Left forelimb (tissue), 1 donor: ENCODE data around the gene RAPGEF3.

Experiments
- DNase-seq: peaks from one replicate; pipeline ENCODE4 v3.0.0-alpha.2; 2018; ENCODE audit warnings: low spot score

Gene RAPGEF3

GRCh38 chr12:47757364-47757839 is 1.3 kb downstream of the RAPGEF3 start:
- no peak for DNase-seq

GRCh38 chr12:47755655-47756562 is 2.8 kb downstream of the RAPGEF3 start:
- no peak for DNase-seq

GRCh38 chr12:47754881-47755280 is 3.8 kb downstream of the RAPGEF3 start:
- no peak for DNase-seq

- no peak for DNase-seq
Measured at GRCh38 chr12:47754126-47754525, 4.6 kb downstream of the RAPGEF3 start.

- no peak for DNase-seq
Measured at GRCh38 chr12:47753021-47754001, 5.4 kb downstream of the RAPGEF3 start.

GRCh38 chr12:47752552-47752951 is 6.1 kb downstream of the RAPGEF3 start:
- no peak for DNase-seq

GRCh38 chr12:47752121-47752520 is 6.6 kb downstream of the RAPGEF3 start:
- DNase-seq: no peak

GRCh38 chr12:47751561-47751960 is 7.1 kb downstream of the RAPGEF3 start:
- DNase-seq: no peak

- DNase-seq: no peak
Measured at GRCh38 chr12:47750916-47751470, 7.7 kb downstream of the RAPGEF3 start.

GRCh38 chr12:47750229-47750798 is 8.4 kb downstream of the RAPGEF3 start:
- DNase-seq: no peak

GRCh38 chr12:47748899-47749298 is 9.8 kb downstream of the RAPGEF3 start:
- DNase-seq: no peak

- DNase-seq: no peak
Measured at GRCh38 chr12:47748507-47748828, 10.2 kb downstream of the RAPGEF3 start.

- no peak for DNase-seq
Measured at GRCh38 chr12:47747596-47748506, 10.8 kb downstream of the RAPGEF3 start.

GRCh38 chr12:47747126-47747525 is 11.6 kb downstream of the RAPGEF3 start:
- DNase-seq: no peak

GRCh38 chr12:47746523-47746922 is 12.2 kb downstream of the RAPGEF3 start:
- DNase-seq: no peak

GRCh38 chr12:47746073-47746472 is 12.6 kb downstream of the RAPGEF3 start:
- DNase-seq: no peak

GRCh38 chr12:47745485-47746041 is 13.1 kb downstream of the RAPGEF3 start:
- DNase-seq: no peak

GRCh38 chr12:47744778-47745436 is 13.8 kb downstream of the RAPGEF3 start:
- DNase-seq: no peak

- DNase-seq: no peak
Measured at GRCh38 chr12:47744005-47744651, 14.6 kb downstream of the RAPGEF3 start.
